GM12801 (cell line): ENCODE results near the gene CDH18.

Experiments used
- TF ChIP-seq, protein P1 (sequence below): IDR thresholded peaks from one replicate; pipeline ENCODE4 v1.5.1; 2011; ENCODE audit warnings: control low read depth; ENCODE audit not compliant: insufficient read length; ENCODE audit errors: extremely low read depth

The CDH18 gene

DNA sequence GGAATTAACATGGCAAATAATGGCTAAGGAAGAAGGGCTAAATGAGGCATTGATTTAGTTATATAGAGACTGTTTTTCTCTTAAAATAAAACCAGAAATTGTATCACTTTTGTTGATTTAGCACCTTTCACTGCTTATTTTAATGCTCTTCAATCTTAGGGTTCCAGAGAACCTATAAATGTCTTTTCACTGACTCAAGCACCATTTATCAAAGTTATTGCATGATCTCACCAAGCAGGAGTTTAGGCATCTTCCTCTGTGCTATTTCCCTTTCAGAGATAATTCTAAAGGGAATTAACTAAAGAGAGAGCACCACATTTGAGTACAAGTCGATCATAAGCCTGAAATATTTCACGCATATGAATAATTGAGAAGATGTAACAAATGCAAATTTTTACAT, 357.1 kb downstream of the CDH18 start:
- TF ChIP-seq, protein P1, sequence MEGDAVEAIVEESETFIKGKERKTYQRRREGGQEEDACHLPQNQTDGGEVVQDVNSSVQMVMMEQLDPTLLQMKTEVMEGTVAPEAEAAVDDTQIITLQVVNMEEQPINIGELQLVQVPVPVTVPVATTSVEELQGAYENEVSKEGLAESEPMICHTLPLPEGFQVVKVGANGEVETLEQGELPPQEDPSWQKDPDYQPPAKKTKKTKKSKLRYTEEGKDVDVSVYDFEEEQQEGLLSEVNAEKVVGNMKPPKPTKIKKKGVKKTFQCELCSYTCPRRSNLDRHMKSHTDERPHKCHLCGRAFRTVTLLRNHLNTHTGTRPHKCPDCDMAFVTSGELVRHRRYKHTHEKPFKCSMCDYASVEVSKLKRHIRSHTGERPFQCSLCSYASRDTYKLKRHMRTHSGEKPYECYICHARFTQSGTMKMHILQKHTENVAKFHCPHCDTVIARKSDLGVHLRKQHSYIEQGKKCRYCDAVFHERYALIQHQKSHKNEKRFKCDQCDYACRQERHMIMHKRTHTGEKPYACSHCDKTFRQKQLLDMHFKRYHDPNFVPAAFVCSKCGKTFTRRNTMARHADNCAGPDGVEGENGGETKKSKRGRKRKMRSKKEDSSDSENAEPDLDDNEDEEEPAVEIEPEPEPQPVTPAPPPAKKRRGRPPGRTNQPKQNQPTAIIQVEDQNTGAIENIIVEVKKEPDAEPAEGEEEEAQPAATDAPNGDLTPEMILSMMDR = no peak

GRCh38 chr5:19626211-19626610, 361.8 kb downstream of the CDH18 start:
- TF ChIP-seq, protein P1 = no peak

DNA sequence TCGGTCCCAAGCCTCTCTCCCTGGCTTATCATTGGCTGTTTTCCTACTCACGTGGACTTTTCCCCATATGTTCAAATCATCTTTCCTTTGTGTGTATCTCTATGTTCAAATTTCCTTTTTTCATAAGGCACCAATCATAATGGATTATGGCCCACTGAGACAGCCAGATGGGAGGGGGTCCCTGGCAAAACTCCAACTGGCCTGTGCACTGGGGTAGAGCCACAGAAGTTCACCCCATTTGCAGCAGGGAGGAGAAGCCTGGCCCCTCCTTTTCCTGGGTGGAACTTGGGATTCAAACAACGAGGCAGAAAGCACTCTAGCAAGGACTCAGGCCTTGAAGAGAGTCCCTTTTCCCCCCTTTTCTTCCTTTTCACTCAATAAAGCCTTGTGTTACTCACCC, 362.4 kb downstream of the CDH18 start:
- TF ChIP-seq, protein P1 = no peak

DNA sequence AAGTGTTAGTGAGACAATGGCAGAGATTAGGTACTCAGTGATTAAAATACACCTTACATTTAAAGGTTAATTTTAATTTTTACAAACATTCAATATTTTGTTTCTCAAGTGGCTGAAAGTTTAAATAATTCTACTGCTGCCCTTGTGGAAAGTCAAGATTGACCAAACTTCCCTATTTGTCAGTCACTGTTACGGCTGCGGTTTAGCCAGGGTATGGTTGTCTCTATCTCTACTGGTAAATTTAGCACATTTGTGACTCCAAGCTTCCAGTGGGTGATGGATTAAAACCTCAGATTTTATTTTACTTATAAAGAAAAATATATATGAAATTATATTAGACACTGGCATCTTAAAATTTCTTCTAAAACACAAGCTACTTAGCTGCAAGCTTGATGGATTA, 368.4 kb downstream of the CDH18 start:
- TF ChIP-seq, protein P1 = no peak

- TF ChIP-seq, protein P1 = no peak
Observed at GRCh38 chr5:19616701-19617215, 371.2 kb downstream of the CDH18 start.

GRCh38 chr5:19615661-19616060, 372.3 kb downstream of the CDH18 start:
- TF ChIP-seq, protein P1 = no peak

DNA sequence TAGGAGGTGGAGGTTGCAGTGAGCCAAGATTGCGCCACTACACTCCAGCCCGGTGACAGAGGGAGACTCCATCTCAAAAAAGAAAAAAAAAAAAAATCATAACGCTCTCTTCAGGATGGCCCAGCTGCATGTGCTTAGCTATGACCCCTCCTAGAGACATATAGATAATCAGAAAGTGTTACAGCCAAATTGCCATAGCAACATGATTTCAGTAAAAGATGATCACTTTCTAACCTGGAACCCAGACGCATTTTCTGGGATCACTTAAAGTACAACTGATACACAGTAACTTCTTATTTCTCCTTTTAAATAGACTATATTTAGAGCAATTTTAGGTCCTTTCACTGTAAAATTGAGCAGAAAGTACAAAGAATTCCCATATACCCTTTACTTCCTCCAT, 372.9 kb downstream of the CDH18 start:
- TF ChIP-seq, protein P1 = no peak
